GM18517 (cell line): ENCODE measurements around the gene EPN1.
"Not testable (repeated sequence)": the region's sequence is repeated elsewhere in the genome, so short reads cannot be mapped to it uniquely, and the experiment has no call there.

Experiments
- ATAC-seq: cut with Tn5 transposase; IDR thresholded peaks from one replicate; pipeline ENCODE4 v1.9.1; 2021; ENCODE audit warnings: mild to moderate bottlenecking, moderate library complexity; ENCODE audit not compliant: unreplicated experiment

The EPN1 gene

GRCh38 chr19:55716531-55716930 is 41.5 kb downstream of the EPN1 start:
- ATAC-seq: no peak

- ATAC-seq: no peak
These were observed 42.2 kb downstream of the EPN1 start for GRCh38 chr19:55717251-55717650.

GRCh38 chr19:55717879-55718711 is 43.1 kb downstream of the EPN1 start:
- ATAC-seq: not testable (repeated sequence)

GRCh38 chr19:55720214-55720746 is 45.3 kb downstream of the EPN1 start:
- ATAC-seq: no peak

GRCh38 chr19:55720801-55721200 is 45.8 kb downstream of the EPN1 start:
- ATAC-seq: no peak

GRCh38 chr19:55723491-55723890 is 48.5 kb downstream of the EPN1 start:
- no peak for ATAC-seq

GRCh38 chr19:55730378-55730777 is 55.4 kb downstream of the EPN1 start:
- ATAC-seq: not testable (repeated sequence)

- no peak for ATAC-seq
These were observed 63.3 kb downstream of the EPN1 start, which contains the start of gene NLRP9 for GRCh38 chr19:55738302-55738701. TSS of gene NLRP9 (minus strand) at chr19:55738402. CDS start at chr19:55738374, 28 bp downstream.

GRCh38 chr19:55750715-55751114 is 75.7 kb downstream of the EPN1 start:
- ATAC-seq: no peak

GRCh38 chr19:55753401-55753800 is 78.4 kb downstream of the EPN1 start:
- ATAC-seq: no peak

GRCh38 chr19:55756808-55757207 is 81.8 kb downstream of the EPN1 start:
- ATAC-seq: not testable (repeated sequence)

GRCh38 chr19:55758797-55759196 is 83.8 kb downstream of the EPN1 start, which contains the start of gene RFPL4A:
TSS of gene RFPL4A (plus strand) at chr19:55759097. CDS start at chr19:55761801, 2,704 bp downstream.
- not testable (repeated sequence) for ATAC-seq
